Activated CD8-positive, alpha-beta memory T cell treated with anti-CD3 and anti-CD28 coated beads, Interleukin-2, amount 50 U/mL, for 1 hour (primary cell): ENCODE measurements around the gene RPL21.
"Not testable (repeated sequence)": the region's sequence is repeated elsewhere in the genome, so short reads cannot be mapped to it uniquely, and the experiment has no call there.

Experiments used
- DNase-seq: peaks from one replicate; pipeline ENCODE4 v3.0.0-alpha.2; 2020; ENCODE audit errors: extremely low read depth

The RPL21 gene

DNA sequence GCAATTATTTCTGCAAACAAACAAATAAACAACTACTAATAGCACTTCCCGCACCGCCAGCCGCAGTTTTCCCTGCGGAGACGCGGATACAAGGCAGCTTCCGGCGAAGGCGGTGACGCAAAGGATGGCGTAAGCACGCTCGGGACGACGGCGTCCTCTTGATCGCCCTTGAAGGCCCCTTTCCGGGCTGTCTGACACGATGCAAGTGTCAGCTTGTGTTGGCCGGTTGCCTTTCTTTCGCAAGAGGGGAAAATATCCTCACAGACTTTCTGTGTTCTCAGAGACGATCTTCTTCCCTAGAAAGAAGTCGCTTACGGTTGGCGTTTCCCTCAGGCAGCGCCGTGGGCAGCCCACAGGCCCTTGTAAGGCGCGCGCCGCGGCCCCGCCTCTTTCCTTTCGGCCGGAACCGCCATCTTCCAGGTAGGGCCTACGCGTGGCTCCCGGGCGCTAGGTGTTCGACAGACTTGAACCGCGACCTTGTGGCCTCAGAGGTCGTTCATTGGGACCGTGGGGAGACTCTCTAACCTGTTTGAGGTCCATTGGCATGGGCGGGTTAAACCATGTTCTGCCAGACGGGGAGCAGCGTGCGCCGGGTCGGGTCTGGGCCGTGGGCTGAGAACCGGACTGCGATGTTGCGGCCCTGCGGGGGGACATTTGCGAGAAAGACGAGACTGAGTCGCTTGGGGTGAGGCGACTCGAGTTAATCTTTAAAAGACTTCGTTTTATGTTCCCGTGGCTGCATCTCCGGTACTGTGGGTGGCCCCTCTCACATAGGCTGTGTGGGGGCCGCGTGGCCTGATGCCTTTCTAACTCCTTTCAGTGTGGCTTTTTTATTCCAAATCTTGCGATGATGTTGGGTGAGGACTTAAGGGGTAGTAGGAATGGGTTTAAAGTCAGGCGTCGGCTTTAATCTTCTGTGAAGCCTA, at the start of gene RPL21:
Gene RPL21, plus strand, starts transcription at position 393 of the 926 bp plus-strand sequence. CDS start 2,219 bp downstream, outside the sequence.
- DNase-seq, result peak; percentile 80

DNA sequence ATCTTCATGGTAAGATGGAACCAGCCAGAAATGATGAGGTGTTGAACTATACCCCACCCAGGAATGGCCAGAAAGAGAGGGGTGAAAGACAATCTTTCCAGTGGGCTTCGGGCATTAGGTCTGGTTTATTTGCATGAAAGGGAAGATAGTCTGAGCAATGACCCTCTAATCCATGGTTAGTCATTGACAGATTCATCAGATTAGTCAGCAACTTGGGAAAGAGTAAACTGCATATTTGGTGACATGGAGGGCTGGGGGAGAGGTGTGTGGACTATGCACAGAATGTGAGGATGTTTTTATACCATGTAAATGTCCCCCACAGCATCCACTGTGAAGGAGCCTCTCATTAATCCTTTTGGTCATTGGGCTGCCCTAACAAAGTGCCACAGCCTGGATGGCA, 49.7 kb upstream of the RPL21 start:
- DNase-seq, result no peak

DNA sequence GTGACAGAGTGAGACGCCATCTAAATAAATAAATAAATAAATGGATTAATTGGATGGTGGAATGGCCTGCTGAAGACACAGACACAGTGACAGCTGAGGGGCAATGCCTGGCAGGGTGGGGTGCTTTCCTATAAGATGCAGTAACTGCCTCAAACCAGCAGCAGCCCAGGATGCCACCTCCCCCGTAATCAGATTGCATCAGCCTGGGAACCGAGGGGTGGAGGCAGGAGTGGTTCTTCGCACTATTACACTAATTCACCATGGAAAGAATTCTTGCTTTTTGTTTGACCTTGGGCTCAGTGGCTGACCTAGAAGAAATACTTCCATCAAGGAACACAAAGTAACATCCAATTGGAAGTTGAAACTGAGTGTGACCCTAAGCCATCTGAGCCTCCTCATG, 48.2 kb upstream of the RPL21 start:
- DNase-seq, result no peak

DNA sequence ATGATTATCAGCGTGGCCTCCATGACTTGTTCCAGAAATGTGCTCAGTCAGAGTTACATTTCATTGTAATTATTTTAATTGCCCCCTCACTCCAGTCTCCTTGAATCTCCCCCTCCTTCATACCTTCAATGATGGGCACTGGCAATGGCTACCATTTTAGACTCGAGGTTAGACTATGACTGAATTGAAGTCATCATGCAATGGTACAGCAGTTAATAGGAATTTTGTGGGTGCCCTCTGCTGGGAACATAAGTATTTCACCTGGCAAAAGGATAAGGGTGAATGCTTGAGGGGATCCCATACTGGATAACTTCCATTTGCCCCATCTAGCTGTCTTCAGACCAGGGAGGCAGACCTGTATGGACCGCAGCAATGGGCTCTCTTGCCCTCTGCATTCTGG, 47.5 kb upstream of the RPL21 start:
- no peak for DNase-seq

DNA sequence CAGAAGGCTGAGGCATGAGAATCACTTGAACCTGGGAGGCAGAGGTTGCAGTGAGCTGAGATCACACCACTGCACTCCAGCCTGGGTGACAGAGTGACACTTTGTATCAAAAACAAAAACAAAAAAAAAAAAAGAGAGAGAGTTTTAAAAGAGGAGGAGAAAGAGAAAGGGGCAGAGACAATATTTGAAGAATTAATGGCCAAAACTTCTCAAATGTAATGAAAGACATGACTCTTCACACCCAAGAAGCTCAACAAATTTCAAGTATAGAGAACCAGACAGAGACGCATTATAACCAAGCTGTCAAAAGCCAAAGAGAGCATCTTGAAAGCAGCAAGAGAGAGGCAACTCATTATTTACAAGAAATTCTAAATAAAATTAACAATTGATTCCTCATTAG, 42.8 kb upstream of the RPL21 start:
- DNase-seq, result no peak

DNA sequence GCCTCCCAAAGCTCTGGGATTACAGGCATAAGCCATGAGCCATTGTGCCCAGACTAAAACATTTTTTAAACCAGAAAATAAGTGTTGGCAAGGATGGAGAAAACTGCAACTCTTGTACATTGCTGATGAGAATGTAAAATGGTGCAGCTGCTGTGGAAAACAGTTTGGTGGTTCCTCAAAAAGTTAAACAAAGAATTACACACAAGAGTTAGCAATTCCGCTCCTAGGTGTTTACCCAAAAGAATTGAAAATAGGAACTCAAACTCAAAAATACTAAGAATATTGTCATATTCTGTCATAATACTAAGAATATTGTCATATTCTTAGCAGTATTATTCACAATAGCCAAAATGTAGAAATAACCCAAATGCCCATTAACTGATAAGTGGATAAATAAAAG, 40.1 kb upstream of the RPL21 start:
- no peak for DNase-seq

DNA sequence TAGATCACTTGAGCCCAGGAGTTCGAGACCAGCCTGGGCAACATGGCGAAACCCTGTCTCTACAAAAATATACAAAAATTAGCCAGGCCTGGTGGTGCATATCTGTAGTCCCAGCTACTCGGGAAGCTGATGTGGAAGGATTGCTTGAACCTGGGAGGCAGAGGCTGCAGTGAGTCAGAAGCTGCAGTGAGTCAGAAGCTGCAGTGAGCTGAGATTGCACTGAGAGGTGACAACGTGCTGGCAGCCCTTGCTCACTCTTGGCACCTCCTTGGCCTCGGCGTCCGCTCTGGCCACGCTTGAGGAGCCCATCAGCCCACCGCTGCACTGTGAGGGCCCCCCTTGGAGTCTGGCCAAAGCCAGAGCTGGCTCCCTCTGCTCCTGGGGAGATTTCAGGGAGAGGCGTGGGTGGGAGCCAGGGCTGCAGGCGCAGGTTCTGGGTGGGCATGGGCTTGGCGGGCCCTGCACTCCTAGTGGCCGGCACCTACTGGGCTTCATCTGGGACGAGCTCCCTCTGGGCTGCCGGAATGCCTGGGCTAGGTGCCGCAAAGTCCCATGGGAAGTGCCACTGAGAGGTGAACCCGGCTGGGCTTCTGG, 39.5 kb upstream of the RPL21 start:
- no peak for DNase-seq

DNA sequence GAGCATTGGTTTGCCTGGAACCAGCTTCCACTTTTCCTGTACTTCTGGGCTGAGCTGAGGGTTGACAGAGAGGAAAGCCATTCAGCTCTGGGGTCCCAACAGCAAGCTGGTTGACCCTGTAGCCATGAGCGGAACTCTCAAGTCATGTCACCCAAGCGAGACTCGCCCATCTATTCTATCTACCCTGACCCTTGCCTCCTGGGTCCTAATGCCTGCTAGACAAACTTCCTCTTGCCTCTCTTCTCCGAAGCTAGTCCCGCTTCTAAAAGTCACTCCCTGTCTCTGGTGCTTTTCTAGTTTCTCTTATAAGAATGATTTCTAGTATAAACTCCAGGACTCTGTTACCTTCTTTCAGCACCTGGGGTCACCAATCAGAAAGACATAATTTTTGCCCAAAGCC, 38.0 kb upstream of the RPL21 start:
- DNase-seq, result not testable (repeated sequence)

DNA sequence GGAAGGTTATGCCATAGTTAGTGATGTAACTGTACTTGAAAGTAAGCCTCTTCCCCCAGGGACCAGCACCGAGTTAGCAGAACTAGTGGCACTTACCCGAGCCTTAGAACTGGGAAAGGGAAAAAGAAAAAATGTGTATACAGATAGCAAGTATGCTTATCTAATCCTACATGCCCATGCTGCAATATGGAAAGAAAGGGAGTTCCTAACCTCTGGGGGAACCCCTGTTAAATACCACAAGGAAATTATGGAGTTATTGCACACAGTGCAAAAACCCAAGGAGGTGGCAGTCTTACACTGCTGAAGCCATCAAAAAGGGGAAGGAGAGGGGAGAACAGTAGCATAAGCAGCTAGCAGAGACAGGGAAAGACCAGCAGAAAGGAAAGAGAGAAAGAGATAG, 33.6 kb upstream of the RPL21 start:
- not testable (repeated sequence) for DNase-seq

DNA sequence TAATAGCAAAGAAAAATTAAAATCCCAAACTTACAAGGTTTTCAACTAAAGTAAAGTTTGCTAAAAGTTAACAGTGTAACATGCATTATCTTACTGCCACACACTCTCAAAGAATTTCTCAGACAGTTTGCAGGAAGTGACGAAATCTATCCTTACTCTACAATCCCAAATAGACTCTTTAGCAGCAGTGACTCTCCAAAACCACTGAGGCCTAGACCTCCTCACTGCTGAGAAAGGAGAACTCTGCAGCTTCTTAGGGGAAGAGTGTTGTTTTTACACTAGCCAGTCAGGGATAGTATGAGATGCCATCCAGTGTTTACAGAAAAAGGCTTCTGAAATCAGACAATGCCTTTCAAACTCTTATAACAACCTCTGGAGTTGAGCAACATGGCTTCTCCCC, 32.5 kb upstream of the RPL21 start:
- DNase-seq, result not testable (repeated sequence)

DNA sequence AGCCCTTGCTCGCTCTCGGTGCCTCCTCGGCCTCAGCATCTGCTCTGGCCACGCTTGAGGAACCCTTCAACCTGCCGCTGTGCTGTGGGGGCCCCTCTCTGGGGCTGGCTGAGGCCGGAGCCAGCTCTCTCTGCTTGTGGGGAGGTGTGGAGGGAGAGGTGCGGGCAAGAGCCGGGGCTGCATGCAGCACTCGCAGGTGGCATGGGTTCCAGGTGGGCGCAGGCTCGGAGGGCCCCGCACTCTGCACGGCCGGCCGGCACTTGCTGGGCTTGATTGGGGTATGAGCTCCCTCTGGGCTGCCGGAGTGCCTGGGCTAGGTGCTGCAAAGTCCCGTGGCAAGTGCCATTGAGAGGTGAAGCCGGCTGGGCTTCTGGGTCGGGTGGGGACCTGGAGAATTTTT, 31.7 kb upstream of the RPL21 start:
- DNase-seq, result no peak

DNA sequence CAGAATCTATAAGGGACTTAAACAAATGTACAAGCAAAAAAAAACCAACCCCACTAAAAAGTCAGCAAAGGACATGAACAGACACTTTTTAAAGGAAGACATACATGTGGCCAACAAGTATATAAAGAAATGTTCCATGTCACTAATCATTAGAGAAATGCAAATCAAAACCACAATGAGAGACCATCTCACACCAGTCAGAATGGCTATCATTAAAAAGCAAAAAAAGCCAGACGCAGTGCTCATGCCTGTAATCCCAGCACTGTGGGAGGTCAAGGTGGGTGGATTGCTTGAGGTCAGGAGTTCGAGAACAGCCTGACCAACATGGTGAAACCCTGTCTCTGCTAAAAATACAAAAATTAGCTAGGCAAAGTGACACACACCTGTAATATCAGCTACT, 29.3 kb upstream of the RPL21 start:
- not testable (repeated sequence) for DNase-seq

DNA sequence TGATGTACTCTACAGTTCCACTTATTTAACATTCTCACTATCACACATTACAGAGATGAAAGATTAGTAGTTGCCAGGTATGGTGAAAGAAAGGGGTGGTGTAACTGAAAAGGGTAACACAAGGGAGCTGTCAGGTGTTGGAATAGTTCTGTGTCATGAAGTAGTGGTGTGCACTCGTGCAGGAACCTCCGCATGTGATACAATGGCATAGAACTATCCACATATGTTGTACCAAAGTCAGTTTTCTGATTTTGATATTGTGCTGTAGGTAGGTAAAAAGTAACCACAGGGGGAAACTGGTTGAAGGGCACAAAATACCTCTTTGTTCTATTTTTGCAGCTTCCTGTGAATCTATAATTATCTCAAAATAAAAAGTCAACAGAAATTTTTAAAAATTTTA, 24.4 kb upstream of the RPL21 start:
- DNase-seq, result no peak

DNA sequence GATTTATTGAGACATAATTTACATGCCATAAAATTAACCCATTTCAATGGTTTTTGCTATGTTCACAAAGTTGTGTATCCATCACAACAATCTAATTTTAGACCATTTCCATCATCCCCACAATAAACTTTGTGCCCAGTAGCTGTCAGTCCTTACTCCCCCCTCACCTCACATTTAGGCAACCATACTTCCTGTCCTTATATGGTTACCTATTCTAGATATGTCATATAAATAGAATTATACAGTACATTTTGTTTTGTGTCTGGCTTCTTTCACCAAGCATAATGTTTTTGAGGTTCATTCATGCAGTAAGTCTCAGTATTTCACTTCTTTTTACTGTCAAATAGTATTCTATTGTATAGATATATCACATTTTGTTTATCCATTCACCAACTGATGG, 23.2 kb upstream of the RPL21 start:
- DNase-seq, result no peak

DNA sequence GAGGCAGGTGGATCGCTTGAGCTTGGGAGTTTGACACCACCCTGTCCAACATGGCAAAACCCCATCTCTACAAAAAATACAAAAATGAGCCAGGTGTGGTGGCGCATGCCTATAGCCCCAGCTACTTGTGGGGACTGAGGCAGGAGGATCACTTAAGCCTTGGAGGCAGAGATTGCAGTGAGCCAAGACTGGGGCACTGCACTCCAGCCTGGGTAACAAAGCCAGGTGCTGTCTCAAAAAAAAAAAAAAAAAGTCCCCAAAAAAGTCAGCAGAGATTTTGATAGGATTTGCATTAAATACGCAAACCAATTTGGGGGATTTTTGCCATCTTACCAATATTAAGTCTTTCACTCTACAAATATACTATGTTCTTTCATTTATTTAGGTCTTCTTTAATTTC, 21.7 kb upstream of the RPL21 start:
- DNase-seq, result no peak

DNA sequence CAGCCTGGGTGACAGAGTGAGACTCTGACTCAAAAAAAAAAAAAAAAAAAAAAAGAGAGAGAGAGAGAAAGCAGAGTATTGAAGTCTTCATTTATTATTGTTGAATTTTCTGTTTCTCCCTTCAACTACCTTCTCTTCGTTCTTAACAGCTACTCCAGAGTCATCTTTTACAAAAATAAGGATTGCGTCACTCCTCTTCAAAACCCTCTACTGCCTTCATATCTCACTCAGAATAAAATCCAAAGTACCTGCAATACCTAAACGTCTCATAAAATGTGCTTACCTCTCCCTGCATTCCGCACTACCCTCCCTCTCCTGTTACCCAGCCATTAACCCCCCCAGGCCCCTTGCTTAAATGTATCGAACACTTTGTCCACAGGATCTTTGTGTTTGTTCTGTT, 17.4 kb upstream of the RPL21 start:
- DNase-seq, result no peak

DNA sequence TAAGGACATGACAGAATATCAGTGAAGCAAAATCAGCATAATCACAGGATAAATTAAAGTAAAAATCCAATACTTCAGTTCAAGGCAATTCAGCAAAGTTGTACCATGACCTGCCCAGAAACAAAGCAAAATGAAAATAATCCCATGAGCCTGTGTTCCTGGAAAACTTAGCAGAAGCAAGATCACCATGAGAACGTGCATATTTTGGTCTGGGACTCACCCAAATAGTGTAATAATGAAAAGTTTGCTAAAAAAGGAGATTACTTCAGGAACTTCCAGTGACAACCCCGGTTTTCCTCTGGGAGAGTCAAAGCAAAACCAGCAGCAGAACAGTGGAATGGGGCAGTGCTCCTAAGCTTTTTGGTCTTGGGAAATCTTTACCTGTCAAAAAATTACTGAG, 14.9 kb upstream of the RPL21 start:
- no peak for DNase-seq

DNA sequence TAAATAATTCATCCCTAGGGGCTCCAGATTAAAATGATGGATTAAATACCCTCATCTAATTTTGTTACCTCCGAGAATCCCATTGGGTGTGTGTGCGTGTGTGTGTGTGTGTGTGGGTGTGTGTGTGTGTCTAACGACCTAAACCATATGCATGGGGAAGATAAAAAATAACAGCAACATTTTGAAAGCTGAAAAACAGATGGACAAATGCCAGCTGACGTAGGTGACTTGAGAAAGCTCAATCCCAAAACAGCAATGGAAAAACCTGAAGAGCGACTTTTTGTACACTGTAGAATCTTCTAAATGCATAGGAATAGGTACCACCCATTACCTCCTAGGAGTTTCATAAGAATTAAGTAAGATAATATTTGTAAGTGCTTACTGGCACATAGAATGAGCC, 8.7 kb upstream of the RPL21 start:
- no peak for DNase-seq

DNA sequence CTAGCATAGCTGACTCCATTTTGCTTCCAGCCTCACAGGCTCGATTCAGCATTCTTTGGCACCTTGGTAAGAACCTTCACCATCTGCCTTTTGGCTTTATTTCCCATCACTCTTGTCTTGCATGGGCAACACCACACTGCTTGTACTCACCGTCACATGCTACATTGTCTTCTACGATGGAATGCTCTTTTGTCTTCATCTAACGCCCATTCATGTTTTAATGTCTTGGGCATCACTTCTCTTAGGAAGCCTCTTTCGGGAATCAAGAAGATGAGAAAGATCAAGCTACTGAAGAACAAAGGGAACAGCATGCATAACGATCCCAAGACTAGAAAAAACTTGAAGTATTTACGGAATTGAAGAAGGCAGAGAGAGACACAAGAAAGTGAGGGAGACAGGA, 5.7 kb upstream of the RPL21 start:
- no peak for DNase-seq

DNA sequence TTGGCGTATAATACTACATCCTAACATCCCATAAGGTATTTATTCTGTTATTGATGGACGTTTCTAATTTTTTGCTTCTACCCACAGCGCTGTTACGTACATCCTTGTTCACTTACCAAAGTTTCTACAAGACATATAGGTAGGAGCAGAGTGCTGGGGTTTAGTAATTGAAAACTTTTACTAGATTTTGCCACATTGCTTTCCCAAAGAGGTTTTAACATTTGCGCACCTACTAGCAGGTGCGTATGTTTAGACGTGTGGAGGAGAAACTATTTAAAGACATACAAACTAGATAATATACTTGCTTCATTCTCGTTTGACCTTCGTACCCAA, 559 bp upstream of the RPL21 start:
- DNase-seq, result no peak

DNA sequence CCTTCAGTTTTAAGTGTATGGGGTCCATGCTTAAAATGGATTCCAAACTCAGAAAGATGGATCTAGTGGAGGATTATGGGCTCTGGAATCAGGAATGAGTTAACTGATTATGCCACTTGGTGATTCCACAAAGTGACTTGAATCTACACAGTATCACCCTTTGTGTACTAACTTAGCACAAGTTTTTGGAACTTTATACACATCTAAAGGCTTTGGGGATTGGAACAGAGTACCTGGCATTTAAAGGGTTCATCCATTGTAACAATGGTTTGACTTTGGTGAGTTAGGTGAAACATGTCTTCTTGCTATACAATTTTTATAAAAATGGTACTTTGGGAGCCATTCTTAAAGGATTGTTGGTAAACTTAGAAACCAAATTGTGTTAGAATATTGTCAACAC, 1.1 kb downstream of the RPL21 start:
- no peak for DNase-seq

DNA sequence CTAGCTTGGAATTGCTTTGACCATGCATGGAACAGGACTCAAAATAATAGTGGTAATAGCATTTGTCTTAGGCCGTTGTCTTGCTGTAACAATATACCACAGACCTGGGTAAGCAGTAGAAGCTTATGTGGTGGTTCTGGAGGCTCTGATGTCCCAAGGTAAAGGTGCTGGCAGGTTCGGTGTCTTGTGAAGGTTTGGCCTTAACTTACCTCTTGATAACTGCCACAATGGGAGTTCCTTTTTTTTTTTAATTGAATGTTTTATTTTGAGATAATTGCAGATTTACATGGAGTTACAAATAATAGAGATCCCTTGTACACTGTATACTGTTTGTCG, 5.8 kb downstream of the RPL21 start:
- DNase-seq, result no peak

DNA sequence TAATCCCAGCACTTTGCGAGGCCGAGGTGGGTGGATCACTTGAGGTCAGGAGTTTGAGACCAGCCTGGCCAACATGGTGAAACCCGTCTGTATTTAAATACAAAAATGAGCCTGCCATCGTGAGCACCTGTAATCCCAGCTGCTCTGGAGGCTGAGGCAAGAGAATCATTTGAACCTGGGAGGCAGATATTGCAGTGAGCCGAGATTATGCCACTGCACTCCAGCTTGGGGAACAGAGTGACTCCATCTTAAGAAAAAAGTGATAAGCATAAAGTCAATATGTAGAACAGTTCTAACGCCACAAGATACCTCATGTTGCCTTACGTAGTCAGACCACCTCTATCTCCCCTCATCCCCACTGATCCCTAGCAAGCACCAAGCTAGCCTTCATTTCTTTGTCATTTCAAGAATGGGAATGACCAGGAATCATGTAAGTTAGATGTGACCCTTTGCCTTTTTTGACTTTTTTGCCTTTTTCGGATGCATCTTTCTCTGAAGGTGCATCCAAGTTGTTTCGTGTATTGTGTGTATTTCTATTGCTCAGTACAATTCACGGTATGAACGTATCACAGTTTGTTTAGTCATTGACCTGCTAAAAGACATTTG, 6.4 kb downstream of the RPL21 start:
- DNase-seq, result no peak
